OCI-LY7 (cell line): ENCODE results near the gene GRID2. TPM values are rescaled to one million over a fixed set of nuclear protein-coding genes. Genes with fewer than 3 reads are reported as not detected.
"Not testable (repeated sequence)": the region's sequence is repeated elsewhere in the genome, so short reads cannot be mapped to it uniquely, and the experiment has no call there.

Source experiments
- BruUV-seq: library from RNA; stranded (reverse); fragments of 400-500 nt; replicated peaks from 2 replicates; lab custom pipeline; 2021; lab: Mats Ljungman, UMichigan
- CTCF ChIA-PET: fragments of 300-600 bp; sonication (Branson Sonifier 250); formaldehyde crosslinking; loops from one replicate; lab custom pipeline; 2022; ENCODE audit warnings: antibody characterized with exemption; ENCODE audit not compliant: unreplicated experiment; lab: Charles Lee
- POLR2A ChIA-PET: fragments of 300-600 bp; sonication (Branson Sonifier 250); formaldehyde crosslinking; loops from one replicate; lab custom pipeline; 2022; ENCODE audit warnings: antibody characterized with exemption; lab: Charles Lee
- DNase-seq: peaks from one replicate; pipeline ENCODE4 v3.0.0-alpha.2; 2015; ENCODE audit warnings: low spot score
- H2AFZ ChIP-seq: fragments of 200-600 bp; sonication (generic), shearing (Covaris generic); 2 replicates; pipeline ENCODE4 v1.6.1; 2014; ENCODE audit warnings: mild to moderate bottlenecking, antibody characterized with exemption, low read length, moderate library complexity
- H3K27ac ChIP-seq: fragments of 200-600 bp; sonication (generic); 2 replicates; pipeline ENCODE4 v1.5.1; 2014; ENCODE audit warnings: mixed run types, low read depth, mild to moderate bottlenecking, moderate library complexity, low read length, inconsistent platforms; ENCODE audit not compliant: poor library complexity, severe bottlenecking
- H3K36me3 ChIP-seq: fragments of 200-600 bp; sonication (generic); 2 replicates; pipeline ENCODE4 v1.6.1; 2014; ENCODE audit warnings: mild to moderate bottlenecking, antibody characterized with exemption, low read length, moderate library complexity, mixed read lengths; ENCODE audit not compliant: insufficient read depth
- H3K4me1 ChIP-seq: fragments of 200-600 bp; sonication (generic); 2 replicates; pipeline ENCODE4 v1.5.1; 2014; ENCODE audit warnings: mild to moderate bottlenecking, low read length; ENCODE audit not compliant: insufficient read depth, poor library complexity, severe bottlenecking
- H3K4me2 ChIP-seq: fragments of 200-600 bp; sonication (generic); 2 replicates; pipeline ENCODE4 v1.6.1; 2014; ENCODE audit warnings: mild to moderate bottlenecking, low read length
- H3K4me3 ChIP-seq: fragments of 200-600 bp; sonication (generic); 2 replicates; pipeline ENCODE4 v1.5.1; 2014; ENCODE audit warnings: mild to moderate bottlenecking, low read depth, low read length; ENCODE audit not compliant: poor library complexity, severe bottlenecking
- H3K79me2 ChIP-seq: fragments of 200-600 bp; sonication (generic); 2 replicates; pipeline ENCODE4 v1.6.1; 2016; ENCODE audit warnings: low read depth, mild to moderate bottlenecking, low read length, moderate library complexity, mixed read lengths; ENCODE audit not compliant: insufficient read depth
- H3K9me2 ChIP-seq: fragments of 200-600 bp; sonication (generic); 2 replicates; pipeline ENCODE4 v1.6.1; 2016; ENCODE audit warnings: mild to moderate bottlenecking, low read length, mixed read lengths; ENCODE audit not compliant: insufficient read depth
- H3K9me3 ChIP-seq: fragments of 200-600 bp; sonication (generic); 2 replicates; pipeline ENCODE4 v1.6.1; 2014; ENCODE audit warnings: mild to moderate bottlenecking, mixed run types, low read length, mixed read lengths
- H4K20me1 ChIP-seq: fragments of 200-600 bp; sonication (generic); 2 replicates; pipeline ENCODE4 v1.6.1; 2014; ENCODE audit warnings: mild to moderate bottlenecking, antibody characterized with exemption, low read length, moderate library complexity, mixed read lengths; ENCODE audit not compliant: insufficient read depth
- EZH2phosphoT487 ChIP-seq: fragments of 200-600 bp; sonication (generic); IDR thresholded peaks from 2 replicates; pipeline ENCODE4 v1.6.1; 2018; ENCODE audit warnings: low read depth, borderline replicate concordance, mild to moderate bottlenecking, mixed run types, antibody characterized with exemption, low read length, moderate library complexity, mixed read lengths
- intact Hi-C: fragments of 100-400 bp; cut with micrococcal nuclease; formaldehyde crosslinking; loops from one replicate; pipeline ENCODE4 v1.10.0; 2022; ENCODE audit not compliant: unreplicated experiment
- total RNA-seq, 2 experiments: library from RNA; depleted of rRNA in 1 of 2; stranded (reverse); fragments of >200 nt in 1 of 2; shearing (Covaris generic) in 1 of 2; gene quantifications; 2 replicates each; pipeline ENCODE4 v1.2.3, GENCODE V29; 2014 to 2022
- TF ChIP-seq, protein P1 (sequence below): fragments of 200-600 bp; sonication (generic); conservative IDR thresholded peaks from 2 replicates; pipeline ENCODE4 v1.5.1; 2014; ENCODE audit warnings: mild to moderate bottlenecking, antibody characterized with exemption, low read length, moderate library complexity, mixed read lengths

GRID2 gene
- total RNA-seq, 2 experiments from 2014 or later, result not detected

DNA sequence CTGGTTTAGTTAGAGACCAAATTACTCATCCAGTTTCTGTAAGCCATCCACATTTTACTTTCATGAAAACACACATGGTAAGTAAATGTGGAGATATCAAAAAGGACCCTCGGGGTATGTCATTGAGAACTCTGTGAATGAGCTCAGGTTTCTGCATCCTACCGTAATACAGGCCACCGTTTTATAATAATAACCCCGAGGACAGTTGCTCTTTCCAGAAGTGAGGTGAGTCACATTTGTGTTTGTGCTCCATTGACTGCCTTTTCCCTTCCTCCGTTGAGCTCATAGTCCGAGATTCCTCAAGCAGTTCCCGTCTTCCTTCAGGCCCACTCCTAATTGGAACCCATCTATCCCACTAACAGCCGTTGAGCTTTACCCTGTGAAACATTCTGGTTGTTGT lies 95.3 kb downstream of the GRID2 start:
- ChIA-PET CTCF (no interaction called here), POLR2A (interaction anchor here (1.2 kb wide), 1 partner anchor 89 kb away, joined by 3 read pairs; no protein-coding TSS in a partner anchor)
- Histone ChIP-seq H3K9me2 (no peaks in the 10 kb centered on the region), H3K4me1 (no peaks in the 10 kb centered on the region), H3K9me3 (no peaks in the 10 kb centered on the region), H3K36me3 (no peaks in the 10 kb centered on the region), H3K4me2 (no peak overlapping the region), H3K4me3 (no peak overlapping the region), H4K20me1 (no peaks in the 10 kb centered on the region), H2AFZ (no peak overlapping the region), H3K27ac (no peak overlapping the region), H3K79me2 (no peaks in the 10 kb centered on the region)
- no peak for TF ChIP-seq EZH2phosphoT487
- TF ChIP-seq, protein P1, sequence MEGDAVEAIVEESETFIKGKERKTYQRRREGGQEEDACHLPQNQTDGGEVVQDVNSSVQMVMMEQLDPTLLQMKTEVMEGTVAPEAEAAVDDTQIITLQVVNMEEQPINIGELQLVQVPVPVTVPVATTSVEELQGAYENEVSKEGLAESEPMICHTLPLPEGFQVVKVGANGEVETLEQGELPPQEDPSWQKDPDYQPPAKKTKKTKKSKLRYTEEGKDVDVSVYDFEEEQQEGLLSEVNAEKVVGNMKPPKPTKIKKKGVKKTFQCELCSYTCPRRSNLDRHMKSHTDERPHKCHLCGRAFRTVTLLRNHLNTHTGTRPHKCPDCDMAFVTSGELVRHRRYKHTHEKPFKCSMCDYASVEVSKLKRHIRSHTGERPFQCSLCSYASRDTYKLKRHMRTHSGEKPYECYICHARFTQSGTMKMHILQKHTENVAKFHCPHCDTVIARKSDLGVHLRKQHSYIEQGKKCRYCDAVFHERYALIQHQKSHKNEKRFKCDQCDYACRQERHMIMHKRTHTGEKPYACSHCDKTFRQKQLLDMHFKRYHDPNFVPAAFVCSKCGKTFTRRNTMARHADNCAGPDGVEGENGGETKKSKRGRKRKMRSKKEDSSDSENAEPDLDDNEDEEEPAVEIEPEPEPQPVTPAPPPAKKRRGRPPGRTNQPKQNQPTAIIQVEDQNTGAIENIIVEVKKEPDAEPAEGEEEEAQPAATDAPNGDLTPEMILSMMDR, result no peak
- no peak for DNase-seq
- intact Hi-C loops, result no loop called here
- BruUV-seq, result no TSS peak

GRCh38 chr4:92403525-92403924 lies 99.8 kb downstream of the GRID2 start:
- H3K9me2 ChIP-seq, H3K9me3 ChIP-seq, H3K4me2 ChIP-seq, H3K4me1 ChIP-seq, H3K4me3 ChIP-seq, DNase-seq, H3K27ac ChIP-seq, intact Hi-C loops, H3K36me3 ChIP-seq, BruUV-seq, H3K79me2 ChIP-seq, H4K20me1 ChIP-seq, POLR2A ChIA-PET, CTCF ChIA-PET, H2AFZ ChIP-seq: not testable (repeated sequence)

DNA sequence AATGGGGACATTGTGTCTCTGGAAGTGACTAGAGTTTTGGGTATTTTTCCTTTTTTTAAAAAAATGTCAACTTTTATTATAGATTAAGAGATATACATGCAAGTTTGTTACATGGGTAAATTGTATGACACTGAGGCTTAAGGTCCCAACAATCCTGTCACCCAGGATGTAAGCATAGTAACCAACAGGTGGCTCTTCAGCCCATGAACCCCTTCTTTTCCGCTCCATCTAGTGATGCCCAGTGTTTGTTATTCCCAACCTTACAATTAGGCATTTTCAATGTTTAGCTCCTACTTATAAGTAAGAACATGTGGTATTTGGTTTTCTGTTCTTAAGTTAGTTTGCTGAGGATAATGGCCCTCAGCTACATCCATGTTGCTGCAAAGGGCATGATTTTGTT lies 102.7 kb downstream of the GRID2 start:
- DNase-seq, result no peak
- CTCF ChIA-PET, result no interaction called here
- H3K9me3 ChIP-seq, result no peaks in the 10 kb centered on the region

More for the DNA sequence above, 102.7 kb downstream of the GRID2 start:
- no TSS peak for BruUV-seq
- Histone ChIP-seq H4K20me1 (no peaks in the 10 kb centered on the region), H3K79me2 (no peaks in the 10 kb centered on the region), H3K27ac (no peak overlapping the region), H3K9me2 (no peaks in the 10 kb centered on the region), H3K4me1 (no peaks in the 10 kb centered on the region), H3K4me3 (no peak overlapping the region), H3K4me2 (no peak overlapping the region), H3K36me3 (no peaks in the 10 kb centered on the region), H2AFZ (no peak overlapping the region)
- POLR2A ChIA-PET, result no interaction called here
- intact Hi-C loops, result no loop called here
- TF ChIP-seq, protein P1, result no peak
- TF ChIP-seq EZH2phosphoT487, result no peak
